BLaER1 (cell line): ENCODE results near the gene COL24A1.

ENCODE experiments used
- H3K27ac ChIP-seq: shearing (Covaris generic); formaldehyde crosslinking; 2 replicates; pipeline ENCODE4 v1.8.1; 2022
- H3K27me3 ChIP-seq: shearing (Covaris generic); formaldehyde crosslinking; 2 replicates; pipeline ENCODE4 v1.8.1; 2022
- H3K36me3 ChIP-seq: shearing (Covaris generic); formaldehyde crosslinking; 2 replicates; pipeline ENCODE4 v1.8.1; 2022
- H3K4me1 ChIP-seq: shearing (Covaris generic); formaldehyde crosslinking; 2 replicates; pipeline ENCODE4 v1.8.1; 2022
- H3K4me2 ChIP-seq: shearing (Covaris generic); formaldehyde crosslinking; 2 replicates; pipeline ENCODE4 v1.8.1; 2022
- H3K4me3 ChIP-seq: shearing (Covaris generic); formaldehyde crosslinking; 2 replicates; pipeline ENCODE4 v1.8.1; 2022
- H3K9ac ChIP-seq: shearing (Covaris generic); formaldehyde crosslinking; 2 replicates; pipeline ENCODE4 v1.8.1; 2022
- H3K9me3 ChIP-seq: shearing (Covaris generic); formaldehyde crosslinking; 2 replicates; pipeline ENCODE4 v1.8.1; 2022
- H4K20me1 ChIP-seq: shearing (Covaris generic); formaldehyde crosslinking; 2 replicates; pipeline ENCODE4 v1.8.1; 2022
- Cebpa-rat ChIP-seq: shearing (Covaris generic); IDR thresholded peaks from 2 replicates; pipeline ENCODE4 v1.8.1; 2022

COL24A1 gene

GRCh38 chr1:86156566-86157455 lies at the start of gene COL24A1:
TSS of gene COL24A1 (minus strand) at chr1:86156772. CDS start at chr1:86156396, 376 bp downstream.
- TF ChIP-seq Cebpa-rat = no peak
- H3K27ac ChIP-seq = no peak within 1 kb of the TSS
- H3K27me3 ChIP-seq = peaks cover 37% of the 10 kb centered on the region
- H4K20me1 ChIP-seq = peaks cover 6% of the 10 kb centered on the region; the same call in 1 of the 2 replicates
- H3K4me1 ChIP-seq = peaks cover 15% of the 10 kb centered on the region
- no peak within 1 kb of the TSS for H3K9ac ChIP-seq
- peak within 1 kb of the TSS; percentile 86 for H3K4me2 ChIP-seq
- peaks cover 22% of the 10 kb centered on the region for H3K9me3 ChIP-seq
- no peaks in the 10 kb centered on the region for H3K36me3 ChIP-seq
- H3K4me3 ChIP-seq = peak within 1 kb of the TSS; percentile 58

GRCh38 chr1:86205741-86206140 lies 49.2 kb upstream of the COL24A1 start:
- no peaks in the 10 kb centered on the region for H3K4me1 ChIP-seq
- H4K20me1 ChIP-seq = no peaks in the 10 kb centered on the region
- H3K9me3 ChIP-seq = no peaks in the 10 kb centered on the region
- H3K4me3 ChIP-seq = no peak overlapping the region
- no peak overlapping the region for H3K4me2 ChIP-seq
- H3K27ac ChIP-seq = no peak overlapping the region
- no peaks in the 10 kb centered on the region for H3K36me3 ChIP-seq
- no peaks in the 10 kb centered on the region for H3K27me3 ChIP-seq
- no peak overlapping the region for H3K9ac ChIP-seq
- TF ChIP-seq Cebpa-rat = no peak

GRCh38 chr1:86202552-86203340 lies 46.2 kb upstream of the COL24A1 start:
- Histone ChIP-seq H3K27me3 (no peaks in the 10 kb centered on the region), H3K4me1 (no peaks in the 10 kb centered on the region), H3K9ac (no peak overlapping the region), H4K20me1 (no peaks in the 10 kb centered on the region), H3K9me3 (no peaks in the 10 kb centered on the region), H3K4me2 (no peak overlapping the region), H3K27ac (no peak overlapping the region), H3K4me3 (no peak overlapping the region), H3K36me3 (no peaks in the 10 kb centered on the region)
- TF ChIP-seq Cebpa-rat = no peak

- TF ChIP-seq Cebpa-rat = no peak
- no peaks in the 10 kb centered on the region for H4K20me1 ChIP-seq
Observed at GRCh38 chr1:86201311-86201710, 44.7 kb upstream of the COL24A1 start.

GRCh38 chr1:86200901-86201300 lies 44.3 kb upstream of the COL24A1 start:
- Histone ChIP-seq H3K4me1 (no peaks in the 10 kb centered on the region), H4K20me1 (no peaks in the 10 kb centered on the region), H3K27ac (no peak overlapping the region), H3K9ac (no peak overlapping the region), H3K27me3 (no peaks in the 10 kb centered on the region), H3K36me3 (no peaks in the 10 kb centered on the region), H3K4me2 (no peak overlapping the region), H3K9me3 (no peaks in the 10 kb centered on the region), H3K4me3 (no peak overlapping the region)
- TF ChIP-seq Cebpa-rat = no peak

More at GRCh38 chr1:86201311-86201710, 44.7 kb upstream of the COL24A1 start:
- H3K27ac ChIP-seq = no peak overlapping the region
- H3K36me3 ChIP-seq = no peaks in the 10 kb centered on the region
- H3K4me3 ChIP-seq = no peak overlapping the region
- H3K27me3 ChIP-seq = no peaks in the 10 kb centered on the region
- H3K9me3 ChIP-seq = no peaks in the 10 kb centered on the region
- H3K9ac ChIP-seq = no peak overlapping the region
- no peak overlapping the region for H3K4me2 ChIP-seq
- H3K4me1 ChIP-seq = no peaks in the 10 kb centered on the region

- Histone ChIP-seq H3K9me3 (no peaks in the 10 kb centered on the region), H3K27me3 (no peaks in the 10 kb centered on the region), H3K4me1 (no peaks in the 10 kb centered on the region), H3K4me3 (no peak overlapping the region), H3K36me3 (no peaks in the 10 kb centered on the region), H3K4me2 (no peak overlapping the region), H3K27ac (no peak overlapping the region), H3K9ac (no peak overlapping the region), H4K20me1 (no peaks in the 10 kb centered on the region)
- TF ChIP-seq Cebpa-rat = no peak
Observed at GRCh38 chr1:86197206-86197855, 40.8 kb upstream of the COL24A1 start.

- H3K27ac ChIP-seq = no peak overlapping the region
- TF ChIP-seq Cebpa-rat = no peak
- H3K9me3 ChIP-seq = no peaks in the 10 kb centered on the region
- H3K4me1 ChIP-seq = no peaks in the 10 kb centered on the region
- no peaks in the 10 kb centered on the region for H3K27me3 ChIP-seq
- H3K4me3 ChIP-seq = no peak overlapping the region
- H3K4me2 ChIP-seq = no peak overlapping the region
- H4K20me1 ChIP-seq = no peaks in the 10 kb centered on the region
- H3K36me3 ChIP-seq = no peaks in the 10 kb centered on the region
- no peak overlapping the region for H3K9ac ChIP-seq
Observed at GRCh38 chr1:86195281-86195680, 38.7 kb upstream of the COL24A1 start.

GRCh38 chr1:86194491-86195034 lies 38.0 kb upstream of the COL24A1 start:
- Histone ChIP-seq H3K27me3 (no peaks in the 10 kb centered on the region), H3K9ac (no peak overlapping the region), H3K4me1 (no peaks in the 10 kb centered on the region), H3K4me3 (no peak overlapping the region), H3K4me2 (no peak overlapping the region), H4K20me1 (no peaks in the 10 kb centered on the region), H3K9me3 (no peaks in the 10 kb centered on the region), H3K27ac (no peak overlapping the region), H3K36me3 (no peaks in the 10 kb centered on the region)
- TF ChIP-seq Cebpa-rat = no peak

GRCh38 chr1:86192417-86192816 lies 35.8 kb upstream of the COL24A1 start:
- Histone ChIP-seq H3K9me3 (no peaks in the 10 kb centered on the region), H3K4me3 (no peak overlapping the region), H3K36me3 (no peaks in the 10 kb centered on the region), H3K4me2 (no peak overlapping the region), H3K27me3 (no peaks in the 10 kb centered on the region), H3K4me1 (no peaks in the 10 kb centered on the region), H4K20me1 (no peaks in the 10 kb centered on the region), H3K9ac (no peak overlapping the region), H3K27ac (no peak overlapping the region)
- no peak for TF ChIP-seq Cebpa-rat
